IPS DF 4.7 (cell line): ENCODE results near the gene TMBIM4.
A peak's percentile ranks its signal among the peaks of the same experiment; 100 is the strongest.

ENCODE experiments used
- DNase-seq: peaks from one replicate; pipeline ENCODE4 v3.0.0-alpha.2; 2013; ENCODE audit warnings: low spot score; ENCODE audit errors: extremely low read depth

TMBIM4 gene

GRCh38 chr12:66142826-66143225 is 27.0 kb downstream of the TMBIM4 start:
- no peak for DNase-seq

GRCh38 chr12:66141299-66141698 is 28.5 kb downstream of the TMBIM4 start:
- DNase-seq = no peak

- DNase-seq = no peak
Observed at GRCh38 chr12:66140731-66141130, 29.1 kb downstream of the TMBIM4 start.

- DNase-seq = no peak
Observed at GRCh38 chr12:66139328-66139727, 30.5 kb downstream of the TMBIM4 start.

GRCh38 chr12:66137937-66138336 is 31.9 kb downstream of the TMBIM4 start:
- DNase-seq = no peak

GRCh38 chr12:66132408-66132807 is 37.4 kb downstream of the TMBIM4 start:
- DNase-seq = no peak

- no peak for DNase-seq
Observed at GRCh38 chr12:66131067-66131688, 38.6 kb downstream of the TMBIM4 start.

- peak; percentile 76 for DNase-seq
Observed at GRCh38 chr12:66130267-66131066, 39.3 kb downstream of the TMBIM4 start, which contains the start of gene LLPH. TSS of gene LLPH (minus strand) at chr12:66130750. CDS start at chr12:66129106, 1,644 bp downstream.

GRCh38 chr12:66129934-66130266 is 39.9 kb downstream of the TMBIM4 start:
- no peak for DNase-seq

GRCh38 chr12:66127650-66128049 is 42.1 kb downstream of the TMBIM4 start:
- DNase-seq = no peak

- no peak for DNase-seq
Observed at GRCh38 chr12:66120477-66120876, 49.3 kb downstream of the TMBIM4 start.

GRCh38 chr12:66119870-66120241 is 49.9 kb downstream of the TMBIM4 start:
- no peak for DNase-seq

- DNase-seq = no peak
Observed at GRCh38 chr12:66119229-66119869, 50.4 kb downstream of the TMBIM4 start.

- DNase-seq = no peak
Observed at GRCh38 chr12:66118240-66118891, 51.4 kb downstream of the TMBIM4 start.

- DNase-seq = no peak
Observed at GRCh38 chr12:66117242-66117641, 52.6 kb downstream of the TMBIM4 start.

- DNase-seq = no peak
Observed at GRCh38 chr12:66115071-66115600, 54.7 kb downstream of the TMBIM4 start.

GRCh38 chr12:66113471-66113870 is 56.3 kb downstream of the TMBIM4 start:
- DNase-seq = no peak

GRCh38 chr12:66111605-66112004 is 58.2 kb downstream of the TMBIM4 start:
- DNase-seq = no peak

- DNase-seq = no peak
Observed at GRCh38 chr12:66109056-66109455, 60.7 kb downstream of the TMBIM4 start.

- DNase-seq = no peak
Observed at GRCh38 chr12:66108386-66108785, 61.4 kb downstream of the TMBIM4 start.

- DNase-seq = peak; percentile 99
Observed at GRCh38 chr12:66107451-66107915, 62.3 kb downstream of the TMBIM4 start.
